GM21390 (cell line): ENCODE results near the gene NEK1.
A peak's percentile ranks its signal among the peaks of the same experiment; 100 is the strongest.
"Not testable (repeated sequence)": the region's sequence is repeated elsewhere in the genome, so short reads cannot be mapped to it uniquely, and the experiment has no call there.

Source experiments
- ATAC-seq: cut with Tn5 transposase; IDR thresholded peaks from one replicate; pipeline ENCODE4 v1.9.1; 2021; ENCODE audit not compliant: unreplicated experiment

The NEK1 gene

GRCh38 chr4:169499907-169500306 is 112.5 kb downstream of the NEK1 start:
- ATAC-seq: not testable (repeated sequence)

- ATAC-seq: not testable (repeated sequence)
Measured at GRCh38 chr4:169494234-169494633, 118.1 kb downstream of the NEK1 start.

- ATAC-seq: no peak
Measured at GRCh38 chr4:169493164-169493524, 119.2 kb downstream of the NEK1 start.

- ATAC-seq: peak; percentile 66
Measured at GRCh38 chr4:169492436-169493163, 119.8 kb downstream of the NEK1 start.

- no peak for ATAC-seq
Measured at GRCh38 chr4:169491211-169491610, 121.2 kb downstream of the NEK1 start.

GRCh38 chr4:169489306-169489705 is 123.1 kb downstream of the NEK1 start:
- ATAC-seq: no peak

- peak; percentile 82 for ATAC-seq
Measured at GRCh38 chr4:169485791-169486742, 126.3 kb downstream of the NEK1 start.

- no peak for ATAC-seq
Measured at GRCh38 chr4:169485086-169485485, 127.3 kb downstream of the NEK1 start.

- ATAC-seq: no peak
Measured at GRCh38 chr4:169484485-169484884, 127.9 kb downstream of the NEK1 start.

- no peak for ATAC-seq
Measured at GRCh38 chr4:169464080-169464479, 148.3 kb downstream of the NEK1 start.

GRCh38 chr4:169460081-169460480 is 152.3 kb downstream of the NEK1 start:
- no peak for ATAC-seq

GRCh38 chr4:169458575-169458974 is 153.8 kb downstream of the NEK1 start:
- no peak for ATAC-seq

- ATAC-seq: not testable (repeated sequence)
Measured at GRCh38 chr4:169452644-169453043, 159.7 kb downstream of the NEK1 start.

GRCh38 chr4:169448935-169449334 is 163.4 kb downstream of the NEK1 start:
- ATAC-seq: not testable (repeated sequence)

- ATAC-seq: no peak
Measured at GRCh38 chr4:169446824-169447223, 165.6 kb downstream of the NEK1 start.

GRCh38 chr4:169443748-169444147 is 168.6 kb downstream of the NEK1 start:
- no peak for ATAC-seq

GRCh38 chr4:169440446-169440845 is 171.9 kb downstream of the NEK1 start:
- ATAC-seq: no peak

- ATAC-seq: no peak
Measured at GRCh38 chr4:169439244-169439643, 173.1 kb downstream of the NEK1 start.

- peak; percentile 35 for ATAC-seq
Measured at GRCh38 chr4:169438057-169438480, 174.3 kb downstream of the NEK1 start.

GRCh38 chr4:169437299-169438047 is 174.9 kb downstream of the NEK1 start:
- ATAC-seq: peak; percentile 88

GRCh38 chr4:169436734-169437133 is 175.6 kb downstream of the NEK1 start:
- no peak for ATAC-seq
